DMS153 (cell line): ENCODE measurements around the gene DBI.
"Not testable (repeated sequence)": the region's sequence is repeated elsewhere in the genome, so short reads cannot be mapped to it uniquely, and the experiment has no call there.

Experiments used
- DNase-seq: peaks from one replicate; lab custom pipeline; 2025; lab: John Stamatoyannopoulos, UW

DBI gene

DNA sequence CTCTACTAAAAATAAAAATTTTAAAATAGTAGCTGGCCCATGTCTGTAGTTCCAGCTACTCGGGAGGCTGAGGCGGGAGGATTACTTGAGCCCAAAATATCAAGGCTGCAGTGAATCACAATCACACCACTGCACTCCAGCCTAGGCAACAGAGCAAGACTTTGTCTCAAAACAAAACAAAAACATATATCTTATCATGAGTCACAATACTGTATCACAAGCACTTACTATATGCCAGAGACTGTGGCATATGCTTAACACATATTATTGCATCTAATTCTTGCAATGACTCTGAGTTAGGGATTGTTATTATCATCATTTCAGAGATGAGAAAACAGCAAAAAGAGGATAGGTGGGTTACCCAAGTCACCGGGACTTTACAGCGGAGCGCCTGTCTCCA is 35.3 kb downstream of the DBI start:
- no peak for DNase-seq

GRCh38 chr2:119402645-119403560 is 36.1 kb downstream of the DBI start:
- DNase-seq, result no peak

DNA sequence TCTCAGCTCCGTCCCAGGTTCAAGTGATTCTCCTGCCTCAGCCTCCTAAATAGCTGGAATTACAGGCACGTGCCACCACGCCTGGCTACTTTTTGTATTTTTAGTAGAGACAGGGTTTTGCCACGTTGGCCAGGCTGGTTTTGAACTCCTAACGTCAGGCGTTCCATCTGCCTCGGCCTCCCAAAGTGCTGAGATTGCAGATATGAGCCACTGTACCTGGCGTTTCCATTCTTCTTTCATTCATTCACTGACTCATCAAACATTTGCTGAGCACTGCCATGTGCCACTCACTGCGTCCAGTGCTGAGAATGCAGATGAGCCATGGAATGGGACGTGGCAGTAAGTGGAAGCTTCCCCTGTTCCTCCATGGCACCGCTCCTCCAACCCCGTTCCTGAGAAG is 36.8 kb downstream of the DBI start:
- DNase-seq, result not testable (repeated sequence)

- no peak for DNase-seq
These were observed 38.4 kb downstream of the DBI start for GRCh38 chr2:119405151-119405550.

DNA sequence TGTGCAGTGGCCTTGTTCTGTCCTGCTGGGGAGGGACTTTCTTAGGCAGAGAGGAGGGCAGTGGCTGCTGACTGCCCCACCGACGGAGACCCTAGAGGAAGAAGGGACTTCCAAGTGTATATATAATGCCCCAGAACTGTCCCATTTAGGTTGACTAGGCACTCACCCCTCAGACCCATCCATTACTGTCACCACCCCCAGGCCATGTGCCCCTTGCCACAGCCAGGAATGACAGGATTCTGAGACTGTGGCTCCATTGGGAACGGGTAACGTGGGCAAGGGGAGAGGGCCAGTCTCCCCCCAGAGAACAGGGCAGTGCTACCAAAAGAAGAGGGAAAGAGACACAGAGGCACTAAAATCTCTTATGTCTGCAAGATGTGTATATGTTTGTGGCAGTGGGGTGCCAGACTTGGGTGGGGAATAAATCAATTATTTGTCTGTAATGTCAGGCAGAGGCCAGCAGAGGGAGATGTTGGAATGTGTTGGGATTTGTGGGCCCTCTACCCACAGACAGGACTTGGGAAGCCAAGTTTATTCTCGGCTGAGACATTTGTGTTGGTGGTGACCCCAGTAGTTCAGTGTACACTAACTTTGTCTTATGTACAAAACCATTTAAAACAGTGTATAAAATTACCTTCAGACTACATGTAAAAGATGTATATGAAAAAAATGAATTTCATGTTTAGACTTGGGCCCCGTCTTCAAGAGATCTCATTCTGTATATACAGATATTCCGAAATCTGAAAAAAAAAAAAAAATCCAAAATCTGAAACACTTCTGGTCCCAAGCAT is 40.8 kb downstream of the DBI start:
- peak; percentile 16 for DNase-seq

- peak; percentile 67 for DNase-seq
These were observed 41.4 kb downstream of the DBI start for GRCh38 chr2:119408221-119408619.

DNA sequence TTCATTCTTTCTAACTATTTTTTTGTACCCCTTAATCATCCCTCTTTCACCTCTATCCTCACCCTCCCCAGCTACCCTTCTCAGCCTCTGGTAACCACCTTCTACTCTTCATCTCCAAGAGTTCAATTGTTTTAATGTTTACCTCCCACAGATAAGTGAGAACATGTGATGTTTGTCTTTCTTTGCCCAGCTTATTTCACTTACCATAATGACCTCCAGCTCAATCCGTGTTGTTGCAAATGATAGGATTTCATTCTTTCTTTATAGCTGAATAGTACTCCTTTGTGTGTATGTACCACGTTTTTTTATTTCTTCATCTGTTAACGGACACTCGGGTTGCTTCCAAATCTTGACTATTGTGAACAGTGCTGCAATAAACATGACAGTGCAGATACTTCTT is 42.7 kb downstream of the DBI start:
- peak; percentile 15 for DNase-seq

DNA sequence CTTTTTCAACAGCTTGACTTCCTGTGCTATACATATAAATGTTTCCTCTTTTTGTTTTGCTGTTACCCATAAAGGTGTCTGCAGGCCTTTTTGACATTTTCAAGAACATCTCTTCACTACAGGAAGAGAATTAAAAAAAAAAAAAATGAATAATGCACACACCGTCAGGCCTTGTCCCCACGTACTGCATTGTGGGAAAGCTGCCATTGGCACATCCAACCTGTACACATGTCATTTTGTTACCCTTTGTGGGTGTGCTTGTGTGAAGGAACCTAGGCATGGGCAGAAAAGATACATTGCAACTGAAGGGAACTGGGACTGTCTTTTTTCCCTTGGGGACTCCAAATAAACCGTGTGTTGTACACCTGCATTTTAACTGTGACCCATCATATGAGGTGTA is 48.1 kb downstream of the DBI start:
- DNase-seq, result no peak

DNA sequence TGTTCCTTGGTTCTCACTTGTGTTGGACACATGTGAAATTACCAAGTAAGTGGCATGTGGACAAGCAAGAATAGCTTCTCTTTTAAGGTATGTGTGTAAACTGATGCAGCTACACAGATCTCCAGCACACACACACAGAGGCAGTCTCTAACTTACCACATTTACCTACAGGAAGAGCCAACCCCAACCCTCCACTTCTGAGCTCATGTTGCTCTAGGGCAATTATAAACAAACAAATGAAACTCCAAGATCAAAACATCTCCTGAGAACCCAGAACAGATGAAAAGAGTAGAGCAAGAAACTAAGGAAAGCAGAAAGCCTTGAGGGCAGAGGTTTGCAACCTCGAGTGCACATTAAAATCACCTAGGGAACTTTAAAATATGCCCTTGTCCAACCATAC is 48.9 kb downstream of the DBI start:
- DNase-seq, result no peak

GRCh38 chr2:119416299-119416923 is 49.6 kb downstream of the DBI start:
- no peak for DNase-seq

DNA sequence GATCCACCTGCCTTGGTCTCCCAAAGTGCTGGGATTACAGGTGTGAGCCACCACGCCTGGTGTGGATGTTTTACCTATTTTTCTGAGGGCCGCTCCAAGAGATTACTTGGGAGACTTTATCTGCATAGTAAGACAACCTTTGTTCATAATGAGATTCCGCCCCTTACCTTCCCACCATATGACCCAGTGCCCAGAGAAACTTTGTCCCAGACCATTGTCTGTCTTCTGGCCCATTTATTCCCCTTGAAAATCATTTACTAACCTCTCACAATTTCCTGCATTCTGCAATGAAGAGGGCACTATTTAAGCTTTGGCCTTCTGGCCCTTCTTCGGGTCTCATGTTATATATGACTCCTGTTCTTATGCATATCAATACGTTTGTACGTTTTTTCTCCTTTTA is 51.1 kb downstream of the DBI start:
- no peak for DNase-seq

GRCh38 chr2:119419065-119419464 is 52.3 kb downstream of the DBI start:
- no peak for DNase-seq

DNA sequence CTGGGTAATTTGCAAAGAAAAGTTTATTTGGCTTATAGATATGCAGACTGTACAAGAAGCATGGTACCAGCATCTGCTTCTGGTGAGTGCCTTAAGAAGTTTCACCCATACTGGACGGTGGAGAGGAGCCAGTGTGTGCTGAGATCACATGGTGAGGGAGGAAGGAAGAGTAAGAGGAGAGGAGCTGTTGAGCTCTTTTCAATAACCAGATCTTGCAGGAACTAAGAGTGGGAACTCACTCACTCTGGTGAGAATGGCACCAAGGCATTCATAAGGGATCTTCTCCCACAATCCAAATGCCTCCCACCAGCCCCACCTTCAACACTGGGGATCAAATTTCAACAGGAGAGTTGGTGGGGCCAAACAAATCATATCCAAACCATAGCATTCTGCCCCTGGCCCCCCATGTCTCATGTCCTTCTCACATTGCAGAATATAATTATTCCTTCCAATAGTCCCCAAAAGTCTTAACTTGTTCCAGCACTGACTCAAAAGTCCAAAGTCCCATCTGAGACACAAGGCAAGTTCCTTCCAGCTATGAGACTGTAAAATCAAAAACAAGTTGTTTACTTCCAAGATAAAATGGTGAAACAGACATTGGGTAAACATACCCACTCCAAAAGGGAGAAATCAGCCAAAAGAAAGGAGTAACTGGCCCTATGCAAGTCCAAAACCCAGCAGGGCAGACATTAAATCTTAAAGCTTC is 53.2 kb downstream of the DBI start:
- DNase-seq, result no peak

DNA sequence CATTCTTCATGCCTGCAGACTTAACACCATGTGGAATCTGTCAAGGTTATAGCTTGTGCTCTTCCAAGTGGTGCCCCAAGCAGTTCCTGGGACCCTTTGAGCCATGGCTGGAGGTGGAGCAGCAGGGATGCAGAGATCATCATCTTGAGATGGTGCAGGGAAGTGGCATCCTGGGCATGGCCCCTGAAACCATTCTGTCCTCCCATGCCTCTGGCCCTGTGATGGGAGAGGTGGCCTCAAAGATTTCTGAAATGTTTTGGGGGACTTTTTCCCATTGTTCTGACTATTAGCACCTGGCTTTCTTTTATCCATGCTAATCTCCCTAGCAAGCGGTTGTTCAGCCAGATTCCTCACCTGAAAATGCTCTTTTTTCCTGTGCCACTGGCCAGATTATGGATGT is 54.5 kb downstream of the DBI start:
- DNase-seq, result no peak

GRCh38 chr2:119421741-119422140 is 55.0 kb downstream of the DBI start:
- DNase-seq, result no peak
